Stimulated activated CD4-positive, alpha-beta T cell treated with anti-CD3 and anti-CD28 coated beads, Interleukin-1b, Interleukin-23, amount 100 ng/mL, for 48 hours (primary cell): ENCODE data around the gene PCYT2.
A peak's percentile ranks its signal among the peaks of the same experiment; 100 is the strongest.

Experiments
- DNase-seq: peaks from one replicate; pipeline ENCODE4 v3.0.0-alpha.2; 2020

Gene PCYT2

DNA sequence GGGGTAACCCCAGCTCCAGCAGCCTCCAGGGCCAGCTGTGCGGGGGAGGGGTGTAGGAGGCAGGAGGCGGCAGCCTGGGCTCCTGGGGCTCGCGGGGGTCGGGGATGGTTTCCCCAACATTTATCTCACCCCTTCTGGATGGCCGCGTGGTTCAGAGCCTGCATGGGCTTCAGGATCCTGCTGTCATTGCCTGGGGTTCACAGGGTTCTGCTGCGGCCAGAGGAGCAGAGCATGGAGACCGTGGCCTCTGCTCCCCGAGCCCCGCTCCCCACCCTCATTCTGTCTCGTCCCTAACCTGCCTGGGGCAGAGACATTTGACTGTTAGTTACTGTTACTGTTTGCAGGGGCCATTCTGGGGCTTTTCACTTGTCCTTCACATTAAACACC is 31.0 kb upstream of the PCYT2 start:
- no peak for DNase-seq

GRCh38 chr17:81941484-81942166 is 30.4 kb upstream of the PCYT2 start:
- DNase-seq, result no peak

GRCh38 chr17:81940538-81941483 is 29.6 kb upstream of the PCYT2 start:
- DNase-seq, result no peak

GRCh38 chr17:81939881-81940385 is 28.7 kb upstream of the PCYT2 start:
- no peak for DNase-seq

- DNase-seq, result no peak
These were observed 28.0 kb upstream of the PCYT2 start for GRCh38 chr17:81939218-81939617.

DNA sequence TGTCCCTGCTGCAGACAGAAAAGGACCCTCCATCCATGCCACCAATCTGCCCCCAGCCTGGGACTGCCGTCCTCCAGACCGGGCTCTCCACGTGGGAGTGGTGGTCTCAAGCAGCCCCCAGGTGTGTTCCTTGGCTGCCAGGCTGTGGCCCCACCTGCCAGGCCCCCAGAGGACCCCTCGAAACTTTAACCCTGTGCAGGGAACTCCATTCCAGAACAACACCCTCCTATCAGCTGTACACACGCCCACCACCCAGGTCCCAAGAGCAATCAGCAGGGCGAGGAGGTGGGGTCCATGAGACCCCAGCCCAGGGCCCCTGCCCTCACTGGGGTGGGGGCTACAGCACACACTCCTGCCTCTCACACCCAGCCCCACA is 24.5 kb upstream of the PCYT2 start:
- DNase-seq, result no peak

GRCh38 chr17:81934850-81935708 is 23.9 kb upstream of the PCYT2 start:
- DNase-seq, result no peak

DNA sequence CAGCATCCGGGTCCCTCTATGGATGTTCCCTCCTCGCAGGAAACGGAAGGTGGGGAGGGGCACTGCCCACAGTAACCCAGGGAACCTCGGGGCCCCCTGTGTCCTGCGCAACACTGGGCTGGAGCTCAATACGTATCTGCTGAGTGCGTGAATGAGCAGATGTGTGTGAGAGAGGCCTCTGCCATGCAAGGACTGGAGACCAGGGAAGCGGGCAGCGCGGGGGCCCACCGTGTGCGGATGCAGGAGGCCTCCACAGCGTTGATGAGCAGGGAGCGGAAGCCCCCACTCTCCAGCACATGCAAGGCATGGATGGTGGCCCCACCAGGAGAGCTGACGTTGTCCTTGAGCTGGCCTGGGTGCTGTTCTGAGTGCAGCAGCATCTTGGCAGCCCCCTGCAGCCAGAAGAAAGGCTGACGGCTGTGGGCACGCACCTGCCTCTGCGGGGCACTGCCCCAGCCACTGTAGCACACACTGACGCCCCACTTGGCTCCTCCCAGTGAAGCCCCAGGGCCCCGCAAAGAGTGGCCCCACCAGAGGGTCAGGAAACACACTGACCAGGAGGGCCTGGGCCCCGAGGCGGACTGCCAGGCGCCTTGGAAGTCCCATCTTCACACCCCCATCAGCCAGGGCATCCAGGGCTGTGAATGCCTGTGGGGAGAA is 23.0 kb upstream of the PCYT2 start:
- no peak for DNase-seq

GRCh38 chr17:81933178-81933699 is 22.0 kb upstream of the PCYT2 start:
- DNase-seq, result no peak

- DNase-seq, result no peak
These were observed 21.3 kb upstream of the PCYT2 start for GRCh38 chr17:81932333-81932983.

- no peak for DNase-seq
These were observed 20.5 kb upstream of the PCYT2 start for GRCh38 chr17:81931557-81932332.

- no peak for DNase-seq
These were observed 20.0 kb upstream of the PCYT2 start for GRCh38 chr17:81931189-81931556.

DNA sequence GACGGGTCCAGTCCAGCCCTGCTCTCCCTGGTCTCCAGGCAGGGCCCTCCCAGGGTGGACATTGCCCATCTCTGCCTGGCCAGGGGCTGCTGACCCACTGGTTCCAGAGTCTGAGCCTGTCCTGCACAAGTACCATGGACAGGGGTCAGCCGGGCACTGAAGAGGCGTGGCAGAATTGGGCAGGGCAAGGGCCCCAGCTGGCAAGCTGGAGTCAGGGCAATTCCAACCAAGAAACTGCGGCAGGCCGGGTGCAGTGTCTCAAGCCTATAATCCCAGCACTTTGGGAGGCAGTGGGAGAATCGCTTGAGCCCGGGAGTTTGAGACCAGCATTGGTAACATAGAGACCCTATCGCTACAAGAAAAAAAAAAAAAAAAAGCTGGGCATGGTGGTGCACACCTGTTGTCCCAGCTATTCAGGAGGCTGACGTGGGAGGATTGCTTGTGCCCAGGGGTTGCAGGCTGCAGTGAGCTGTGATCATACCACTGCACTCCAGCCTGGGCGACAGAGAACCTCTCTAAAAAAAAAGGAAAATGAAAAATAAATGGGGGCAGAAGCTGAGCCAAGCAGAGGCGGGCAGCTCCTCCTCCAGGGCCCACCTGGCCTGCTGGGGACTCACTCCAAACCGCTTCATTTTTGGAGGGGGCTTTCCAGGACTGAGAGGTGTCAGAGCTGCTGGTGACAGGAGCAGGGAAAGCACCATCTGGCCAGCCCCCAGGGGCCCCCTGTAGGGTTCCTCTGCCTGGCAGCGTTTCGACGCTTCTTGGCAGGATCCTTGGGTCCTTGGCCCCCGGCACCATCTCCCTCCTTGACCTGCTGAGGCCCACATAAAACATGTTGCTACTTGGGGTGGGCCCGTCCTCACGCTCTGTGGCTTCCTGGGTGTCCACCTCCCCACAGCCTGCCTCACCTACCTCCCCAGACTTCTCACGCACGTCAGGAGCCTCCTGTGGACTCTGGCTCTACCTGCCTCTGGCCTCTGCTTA is 19.2 kb upstream of the PCYT2 start:
- DNase-seq, result no peak

DNA sequence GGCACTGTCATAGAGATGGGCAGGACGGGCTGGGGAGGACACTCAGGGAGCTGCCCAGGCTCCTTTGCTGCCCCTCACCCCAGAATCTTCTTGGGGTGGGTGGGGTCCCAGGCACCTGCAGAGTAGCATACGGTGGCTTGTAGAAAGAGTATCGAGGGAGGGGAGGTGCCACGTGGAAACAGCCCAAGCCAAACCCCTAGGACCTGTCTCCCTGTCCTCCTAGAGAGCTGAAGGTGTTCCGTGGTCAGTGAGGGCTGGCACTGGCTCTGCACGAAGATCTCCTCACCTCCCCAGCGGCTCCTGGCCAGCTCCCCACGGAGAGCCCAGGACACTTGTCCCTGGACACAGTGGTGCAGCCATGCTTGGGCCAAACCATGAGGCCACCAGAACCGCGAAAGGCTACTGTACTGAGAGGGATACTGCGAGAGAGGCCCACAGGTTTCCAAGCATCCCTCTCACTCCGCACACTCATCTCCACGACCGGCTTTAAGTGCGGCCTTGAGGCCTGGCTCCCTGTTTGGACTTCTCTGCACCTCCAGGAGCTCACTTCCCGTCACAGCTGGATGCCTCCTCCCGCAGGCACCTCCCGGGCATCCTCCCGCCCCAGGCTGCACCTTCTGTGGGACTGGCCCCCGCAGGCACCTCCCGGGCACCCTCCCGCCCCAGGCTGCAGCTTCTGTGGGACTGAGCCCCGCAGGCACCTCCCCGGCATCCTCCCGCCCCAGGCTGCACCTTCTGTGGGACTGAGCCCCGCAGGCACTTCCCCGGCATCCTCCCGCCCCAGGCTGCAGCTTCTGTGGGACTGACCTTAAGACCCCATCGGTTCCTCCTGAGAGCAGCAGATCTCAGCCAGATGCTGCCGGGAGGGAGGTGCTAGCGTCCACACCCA is 18.3 kb upstream of the PCYT2 start:
- no peak for DNase-seq

DNA sequence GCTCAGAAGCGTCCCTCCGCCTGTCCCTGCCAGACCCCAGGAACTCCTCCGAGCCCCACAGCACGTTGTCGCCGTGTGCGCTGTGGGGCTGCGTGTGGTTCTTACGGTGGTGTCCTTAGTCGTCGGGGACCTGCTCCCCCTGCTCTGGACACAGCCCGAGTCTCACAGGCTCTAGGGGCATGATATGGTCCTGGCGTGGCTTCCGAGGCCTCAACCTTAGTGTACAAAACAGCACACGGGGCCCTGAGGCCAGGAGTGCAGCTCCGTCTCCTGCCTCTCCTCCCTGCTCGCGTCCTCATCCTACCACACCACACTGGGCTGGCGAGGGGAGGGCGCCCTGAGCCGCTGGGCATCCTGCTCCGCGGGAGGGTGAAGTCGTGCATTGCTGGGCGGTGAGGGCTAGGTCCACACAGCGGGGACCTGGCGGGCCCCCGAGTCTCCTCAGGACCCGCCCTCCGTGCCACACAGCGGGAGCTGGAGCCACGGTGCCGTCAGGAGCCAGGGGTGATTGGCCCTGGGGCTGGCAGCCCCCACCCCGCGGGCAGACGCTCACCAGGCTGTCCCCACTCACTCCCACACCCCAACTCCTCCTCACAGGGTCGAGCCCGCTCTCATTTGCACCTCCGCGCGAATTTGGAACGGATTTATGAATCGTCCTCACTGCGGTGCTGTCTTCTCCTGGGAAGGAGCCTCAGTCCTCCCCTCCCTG is 17.5 kb upstream of the PCYT2 start:
- DNase-seq, result no peak

DNA sequence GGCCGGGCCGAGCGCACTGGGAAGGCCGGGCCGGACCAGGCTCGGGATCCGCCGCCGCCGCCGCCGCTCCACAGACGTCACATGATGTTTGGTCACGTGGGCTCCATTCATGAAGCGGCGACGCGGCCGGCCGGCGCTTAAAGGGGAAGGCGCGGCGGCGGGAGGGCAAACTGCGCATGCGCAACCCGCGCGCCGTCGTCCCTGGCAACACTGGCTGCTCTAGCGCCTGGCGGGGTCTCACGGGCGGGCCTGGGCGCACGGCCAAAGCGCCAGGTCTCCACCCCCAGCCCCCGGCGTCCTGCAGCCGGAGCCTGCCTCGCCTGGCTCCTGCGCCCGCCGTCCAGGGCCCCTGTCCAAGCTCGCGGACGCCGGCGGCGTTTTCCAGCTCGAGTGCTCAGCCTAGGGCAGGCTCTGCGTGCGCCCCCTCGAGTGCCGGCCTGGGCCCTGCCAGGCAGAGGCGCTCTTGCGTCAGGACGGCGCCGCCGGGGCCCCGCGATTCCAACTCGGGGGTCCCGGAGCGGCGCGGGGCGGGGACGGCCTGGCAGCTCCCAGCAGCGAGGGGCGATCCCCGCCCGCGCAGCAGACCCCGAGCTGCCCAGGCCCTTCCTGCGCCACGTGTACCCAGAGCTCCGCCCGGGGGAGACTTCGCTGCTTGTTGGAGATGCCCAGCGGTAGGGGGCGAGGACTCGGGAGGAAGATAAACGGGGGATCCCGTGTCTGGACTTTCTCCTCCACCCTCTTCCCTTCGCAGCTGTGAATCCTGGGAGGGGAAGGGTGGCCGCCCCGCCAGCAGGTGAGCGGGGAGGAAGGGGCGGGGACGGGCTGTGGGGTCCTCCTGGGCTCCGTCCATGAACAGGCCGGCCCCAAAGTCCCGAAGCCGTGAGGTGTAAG is 16.7 kb upstream of the PCYT2 start, which contains the start of gene MAFG:
Gene MAFG (minus strand): TSS at position 83 of the 891 bp plus-strand sequence. CDS start 4,550 bp downstream, outside the sequence.
- peak; percentile 87 for DNase-seq
